Ishikawa (cell line): ENCODE data around the gene SLC17A5.
A peak's percentile ranks its signal among the peaks of the same experiment; 100 is the strongest.

ENCODE experiments used
- EGR1 ChIP-seq: IDR thresholded peaks from 2 replicates; pipeline ENCODE4 v1.6.1; 2012
- FOXM1 ChIP-seq: IDR thresholded peaks from 2 replicates; pipeline ENCODE4 v1.6.1; 2012; ENCODE audit warnings: low read depth, borderline replicate concordance
- NFIC ChIP-seq: IDR thresholded peaks from 2 replicates; pipeline ENCODE4 v1.6.1; 2012
- RAD21 ChIP-seq: IDR thresholded peaks from 2 replicates; pipeline ENCODE4 v1.6.1; 2012; ENCODE audit warnings: low read depth
- REST ChIP-seq: IDR thresholded peaks from 2 replicates; pipeline ENCODE4 v1.6.1; 2012; ENCODE audit warnings: low read depth, mild to moderate bottlenecking
- TAF1 ChIP-seq: IDR thresholded peaks from 2 replicates; pipeline ENCODE4 v1.6.1; 2012; ENCODE audit warnings: low read depth, mild to moderate bottlenecking
- TCF12 ChIP-seq: IDR thresholded peaks from 2 replicates; pipeline ENCODE4 v1.6.1; 2012; ENCODE audit warnings: low read depth

- TF ChIP-seq NFIC (peak; percentile 80), EGR1 (no peak), FOXM1 (peak; percentile 84), TAF1 (no peak), RAD21 (peak; percentile 48), REST (peak; percentile 14; the same call in 1 of the 2 replicates), TCF12 (peak; percentile 95)
These were observed 73.3 kb downstream of the SLC17A5 start for GRCh38 chr6:73580247-73581149.
